Daoy (cell line): ENCODE measurements around the gene LIPC. TPM values are rescaled to one million over a fixed set of nuclear protein-coding genes. Genes with fewer than 3 reads are reported as not detected.

Source experiments
- DNase-seq: peaks from one replicate; pipeline ENCODE4 v3.0.0-alpha.2; 2015; ENCODE audit warnings: low read depth
- total RNA-seq: library from RNA; depleted of rRNA; stranded (reverse); fragments of >200 nt; shearing (Covaris generic); gene quantifications from 2 replicates; pipeline ENCODE4 v1.2.3, GENCODE V29; 2014

LIPC gene
- total RNA-seq, 1 experiment from 2014 or later, result 0.74 TPM

GRCh38 chr15:58495891-58496408 lies 64.2 kb downstream of the LIPC start:
- DNase-seq, result no peak

GRCh38 chr15:58497046-58497785 lies 65.4 kb downstream of the LIPC start:
- no peak for DNase-seq

GRCh38 chr15:58498821-58499580 lies 67.2 kb downstream of the LIPC start:
- DNase-seq, result peak; percentile 89

GRCh38 chr15:58501006-58501405 lies 69.2 kb downstream of the LIPC start:
- no peak for DNase-seq

- DNase-seq, result no peak
Observed at GRCh38 chr15:58501636-58502188, 69.9 kb downstream of the LIPC start.

- DNase-seq, result no peak
Observed at GRCh38 chr15:58503139-58504027, 71.6 kb downstream of the LIPC start.

GRCh38 chr15:58504674-58505234 lies 73.0 kb downstream of the LIPC start:
- no peak for DNase-seq

GRCh38 chr15:58505581-58505980 lies 73.8 kb downstream of the LIPC start:
- DNase-seq, result no peak

GRCh38 chr15:58506064-58506490 lies 74.3 kb downstream of the LIPC start:
- DNase-seq, result no peak

- DNase-seq, result no peak
Observed at GRCh38 chr15:58506783-58507668, 75.2 kb downstream of the LIPC start.

GRCh38 chr15:58509556-58509955 lies 77.8 kb downstream of the LIPC start:
- no peak for DNase-seq

- no peak for DNase-seq
Observed at GRCh38 chr15:58510715-58511598, 79.2 kb downstream of the LIPC start.

GRCh38 chr15:58511599-58511987 lies 79.8 kb downstream of the LIPC start:
- no peak for DNase-seq

GRCh38 chr15:58512522-58512921 lies 80.7 kb downstream of the LIPC start:
- no peak for DNase-seq

- DNase-seq, result no peak
Observed at GRCh38 chr15:58513008-58513407, 81.2 kb downstream of the LIPC start.

- DNase-seq, result peak; percentile 33
Observed at GRCh38 chr15:58513726-58514336, 82.0 kb downstream of the LIPC start.

- no peak for DNase-seq
Observed at GRCh38 chr15:58515807-58516206, 84.0 kb downstream of the LIPC start.

GRCh38 chr15:58517252-58517681 lies 85.5 kb downstream of the LIPC start:
- no peak for DNase-seq
